IMR-90 (cell line): ENCODE results near the gene TOR4A. TPM values are rescaled to one million over a fixed set of nuclear protein-coding genes. Genes with fewer than 3 reads are reported as not detected.

Experiments
- ATAC-seq: fragments of 200-7000 bp; cut with Tn5 transposase; 2 replicates; pipeline ENCODE4 v1.9.1; 2020; ENCODE audit warnings: low read depth, mild to moderate bottlenecking, moderate library complexity
- BruUV-seq: library from RNA; stranded (reverse); fragments of 400-500 nt; replicated peaks from 2 replicates; lab custom pipeline; 2021; lab: Mats Ljungman, UMichigan
- CTCF ChIA-PET: fragments of 300-600 bp; formaldehyde crosslinking; extraction: SDS; loops from one replicate; lab custom pipeline; 2021; ENCODE audit warnings: antibody characterized with exemption; lab: Yijun Ruan, JAX
- POLR2A ChIA-PET: fragments of 300-600 bp; sonication (Branson Sonifier 250); formaldehyde crosslinking; loops from one replicate; lab custom pipeline; 2022; ENCODE audit warnings: antibody characterized with exemption; ENCODE audit not compliant: unreplicated experiment; lab: Charles Lee
- DNase-seq: peaks from one replicate; pipeline ENCODE4 v3.0.0; 2013
- H2AFZ ChIP-seq: replicated peaks from 2 replicates; pipeline ENCODE3; 2013; ENCODE audit warnings: low read length, mild to moderate bottlenecking; ENCODE audit not compliant: poor library complexity
- H2AK5ac ChIP-seq: 2 replicates; pipeline ENCODE4 v1.6.1; 2013; ENCODE audit warnings: low read depth, low read length, inconsistent platforms
- H2AK9ac ChIP-seq: replicated peaks from 2 replicates; pipeline ENCODE3; 2013; ENCODE audit warnings: mild to moderate bottlenecking, low read depth, low read length, moderate library complexity; ENCODE audit not compliant: poor library complexity
- H2BK120ac ChIP-seq: 2 replicates; pipeline ENCODE4 v1.6.1; 2013; ENCODE audit warnings: low read depth, low read length, inconsistent platforms
- H2BK15ac ChIP-seq: 3 replicates; pipeline ENCODE4 v1.6.1; 2013; ENCODE audit warnings: low read depth, low read length, inconsistent platforms
- H2BK20ac ChIP-seq: 2 replicates; pipeline ENCODE4 v1.6.1; 2013; ENCODE audit warnings: low read depth, mild to moderate bottlenecking, inconsistent platforms, low read length, moderate library complexity
- H2BK5ac ChIP-seq: 2 replicates; pipeline ENCODE4 v1.6.1; 2013; ENCODE audit warnings: mild to moderate bottlenecking, low read depth, low read length, inconsistent platforms; ENCODE audit not compliant: poor library complexity, severe bottlenecking
- H3K14ac ChIP-seq: replicated peaks from 2 replicates; pipeline ENCODE4 v1.6.1; 2013; ENCODE audit warnings: low read depth, low read length, inconsistent platforms
- H3K18ac ChIP-seq: 2 replicates; pipeline ENCODE4 v1.6.1; 2013; ENCODE audit warnings: low read depth, low read length, control low read depth
- H3K23ac ChIP-seq: 2 replicates; pipeline ENCODE4 v1.6.1; 2013; ENCODE audit warnings: low read depth, low read length, inconsistent platforms
- H3K27ac ChIP-seq: 2 replicates; pipeline ENCODE4 v1.5.1; 2013; ENCODE audit warnings: mild to moderate bottlenecking, control low read depth, low read length; ENCODE audit not compliant: insufficient read depth
- H3K27me3 ChIP-seq: 2 replicates; pipeline ENCODE4 v1.6.1; 2013; ENCODE audit warnings: low read length; ENCODE audit not compliant: control insufficient read depth, insufficient read depth
- H3K36me3 ChIP-seq: 2 replicates; pipeline ENCODE4 v1.6.1; 2013; ENCODE audit warnings: low read length, mixed read lengths; ENCODE audit not compliant: control insufficient read depth, insufficient read depth
- H3K4ac ChIP-seq: 2 replicates; pipeline ENCODE4 v1.6.1; 2013; ENCODE audit warnings: low read depth, low read length, inconsistent platforms
- H3K4me1 ChIP-seq: 2 replicates; pipeline ENCODE4 v1.6.1; 2013; ENCODE audit warnings: low read length, mixed read lengths; ENCODE audit not compliant: control insufficient read depth, insufficient read depth
- H3K4me2 ChIP-seq: 2 replicates; pipeline ENCODE4 v1.6.1; 2013; ENCODE audit warnings: low read depth, mild to moderate bottlenecking, control low read depth, low read length, moderate library complexity
- H3K4me3 ChIP-seq: 2 replicates; pipeline ENCODE4 v1.5.1; 2013; ENCODE audit warnings: low read depth, mild to moderate bottlenecking, control low read depth, low read length, moderate library complexity; ENCODE audit not compliant: insufficient read depth
- H3K56ac ChIP-seq: 2 replicates; pipeline ENCODE4 v1.6.1; 2013; ENCODE audit warnings: low read length, inconsistent platforms; ENCODE audit not compliant: insufficient read depth; ENCODE audit errors: extremely low read depth
- H3K79me1 ChIP-seq, 2 experiments: 2 replicates each; pipeline ENCODE4 v1.6.1; 2013; ENCODE audit warnings: low read length in 2 of 2, inconsistent platforms in 1 of 2, low read depth in 1 of 2
- H3K9ac ChIP-seq: 2 replicates; pipeline ENCODE4 v1.6.1; 2013; ENCODE audit warnings: low read depth, low read length, control low read depth
- H3K9me1 ChIP-seq: 2 replicates; pipeline ENCODE4 v1.6.1; 2013; ENCODE audit warnings: low read length, inconsistent platforms; ENCODE audit not compliant: insufficient read depth
- H3K9me3 ChIP-seq: 2 replicates; pipeline ENCODE4 v1.6.1; 2013; ENCODE audit warnings: low read length; ENCODE audit not compliant: control insufficient read depth, insufficient read depth
- H4K20me1 ChIP-seq: 2 replicates; pipeline ENCODE4 v1.6.1; 2013; ENCODE audit warnings: low read length, inconsistent platforms; ENCODE audit not compliant: insufficient read depth
- H4K5ac ChIP-seq: 2 replicates; pipeline ENCODE4 v1.6.1; 2013; ENCODE audit warnings: mild to moderate bottlenecking, low read depth, low read length, control low read depth
- H4K8ac ChIP-seq, 2 experiments: 2 replicates each; pipeline ENCODE4 v1.6.1; 2013; ENCODE audit warnings: low read depth in 2 of 2, low read length in 2 of 2, control low read depth in 1 of 2, inconsistent platforms in 1 of 2
- H4K91ac ChIP-seq: 2 replicates; pipeline ENCODE4 v1.6.1; 2013; ENCODE audit warnings: low read depth, low read length, inconsistent platforms; ENCODE audit not compliant: insufficient read depth
- MAFK ChIP-seq: IDR thresholded peaks from 2 replicates; pipeline ENCODE4 v1.6.1; 2012; ENCODE audit warnings: low read depth, low read length, improper control_type of control experiment
- USF2 ChIP-seq: fragments of 150-350 bp; IDR thresholded peaks from 2 replicates; pipeline ENCODE4 v1.6.1; 2017; ENCODE audit warnings: mild to moderate bottlenecking, antibody characterized with exemption, low read length, low read depth
- WGBS, 2 experiments: methylation state at CpG; one replicate each; pipeline versions ENCODE4 v1.1.5 to v1.1.7; 2013; ENCODE audit warnings: missing lambda C conversion rate in 2 of 2; ENCODE audit not compliant: insufficient read length in 1 of 2; ENCODE audit errors: extremely low coverage in 2 of 2; 5-methylcytosine and 5-hydroxymethylcytosine counted together
- dilution Hi-C: fragments of 300-500 bp; cut with HindIII; formaldehyde crosslinking; loops from one replicate; pipeline ENCODE4 v1.14.3; 2018; ENCODE audit warnings: low sequenced_read_pairs; ENCODE audit not compliant: unreplicated experiment
- in situ Hi-C: fragments of 300-500 bp; cut with MboI; formaldehyde crosslinking; loops from 3 replicates; pipeline ENCODE4 v1.14.3; 2019; ENCODE audit warnings: low sequenced_read_pairs, inconsistent platforms, mixed read lengths
- intact Hi-C: fragments of 100-400 bp; cut with micrococcal nuclease; formaldehyde crosslinking; loops from 2 replicates; pipeline ENCODE4 v1.10.0; 2022
- polyA plus RNA-seq, 3 experiments: library from polyadenylated mRNA; depleted of rRNA; stranded (reverse); fragments of >200 nt; gene quantifications; 2 replicates each; pipeline ENCODE4 v1.2.3, GENCODE V29; 2012; ENCODE audit warnings: low replicate concordance in 1 of 3
- total RNA-seq: library from RNA; depleted of rRNA; stranded (reverse); fragments of >200 nt; gene quantifications from 2 replicates; pipeline ENCODE4 v1.2.3, GENCODE V29; 2012

Gene TOR4A
- total and polyA plus RNA-seq, 2 of the 4 experiments (the other 2 are of a cell fraction), result 9.7 to 22.9 TPM

GRCh38 chr9:137294091-137294680, 16.7 kb downstream of the TOR4A start:
- POLR2A ChIA-PET, result no interaction called here
- no peaks in the 10 kb centered on the region for H3K9me1 ChIP-seq

More at GRCh38 chr9:137294091-137294680, 16.7 kb downstream of the TOR4A start:
- H2BK120ac ChIP-seq, result no peak overlapping the region
- peak overlapping the region in 1 of 2 experiments; percentile 34; a peak in 1 of 4 replicates for H4K8ac ChIP-seq
- peak overlapping the region; percentile 24; the same call in 1 of the 2 replicates for H2AK5ac ChIP-seq
- H4K91ac ChIP-seq, result no peak overlapping the region
- CTCF ChIA-PET, result no interaction called here
- TF ChIP-seq MAFK, result no peak
- peak; percentile 67; the same call in 1 of the 2 replicates for TF ChIP-seq USF2
- peak; percentile 56 for DNase-seq
- H2BK20ac ChIP-seq, result no peak overlapping the region
- no peak overlapping the region for H3K9ac ChIP-seq
- H3K4ac ChIP-seq, result no peak overlapping the region
- no peak overlapping the region for H3K56ac ChIP-seq
- WGBS, 2 experiments, result 67% methylated on average over 3 of the region's 11 CpGs; no CpG with 5 or more reads in 1 of the 2 experiments
- no peaks in the 10 kb centered on the region for H3K79me1 ChIP-seq
- no peak overlapping the region for H2BK15ac ChIP-seq
- intact Hi-C loops, result loop anchor here (2.0 to 5.0 kb wide), 2 partner anchors 151 to 233 kb away; no protein-coding TSS in a partner anchor
- no peak overlapping the region for H3K23ac ChIP-seq
- in situ Hi-C loops, result loop anchor here (5.0 kb wide), 2 partner anchors 108 to 233 kb away; no protein-coding TSS in a partner anchor
- H3K27me3 ChIP-seq, result peaks cover 26% of the 10 kb centered on the region
- H3K36me3 ChIP-seq, result no peaks in the 10 kb centered on the region
- no peaks in the 10 kb centered on the region for H3K4me1 ChIP-seq
- H2AFZ ChIP-seq, result peak overlapping the region; percentile 75
- H3K27ac ChIP-seq, result no peak overlapping the region
- dilution Hi-C loops, result no loop called here
- peaks cover 5% of the 10 kb centered on the region; the same call in 1 of the 2 replicates for H3K9me3 ChIP-seq
- ATAC-seq, result peak; percentile 46
- no peak overlapping the region for H3K4me2 ChIP-seq
- no peak overlapping the region for H4K5ac ChIP-seq
- no peak overlapping the region for H2BK5ac ChIP-seq
- H2AK9ac ChIP-seq, result no peak overlapping the region
- no peak overlapping the region for H3K14ac ChIP-seq
- BruUV-seq, result no TSS peak
- no peaks in the 10 kb centered on the region for H4K20me1 ChIP-seq
- no peak overlapping the region for H3K18ac ChIP-seq
- no peak overlapping the region for H3K4me3 ChIP-seq
